B cell (primary cell): Measurements from ENCODE around the gene ADK. TPM values are rescaled to one million over a fixed set of nuclear protein-coding genes. Genes with fewer than 3 reads are reported as not detected.
A peak's percentile ranks its signal among the peaks of the same experiment; 100 is the strongest.

Source experiments
- ATAC-seq: fragments of 200-7000 bp; cut with Tn5 transposase; one replicate; pipeline ENCODE4 v1.10.0; 2021; ENCODE audit warnings: low read depth, mild to moderate bottlenecking, moderate number of reproducible peaks, moderate library complexity
- CTCF ChIA-PET: fragments of 350-600 bp; sonication (Branson Sonifier 250); formaldehyde crosslinking; loops from one replicate; lab custom pipeline; 2021; ENCODE audit warnings: antibody characterized with exemption, inconsistent platforms; lab: Charles Lee
- POLR2A ChIA-PET: fragments of 350-600 bp; sonication (Branson Sonifier 250); formaldehyde crosslinking; loops from one replicate; lab custom pipeline; 2021; ENCODE audit warnings: antibody characterized with exemption; lab: Charles Lee
- DNase-seq: peaks from one replicate; pipeline ENCODE4 v3.0.0; 2013
- H2AFZ ChIP-seq: 2 replicates; pipeline ENCODE4 v1.6.1; 2012; ENCODE audit warnings: mild to moderate bottlenecking, low read depth, low read length; ENCODE audit not compliant: insufficient read depth, poor library complexity, severe bottlenecking
- H3K27ac ChIP-seq, 2 donors: 1 replicate in 1 of 2; 2 replicates in 1 of 2; pipeline ENCODE4 v1.5.1; 2012 to 2013; ENCODE audit warnings: low read length in 2 of 2, mild to moderate bottlenecking in 2 of 2, moderate library complexity in 1 of 2
- H3K27me3 ChIP-seq, 4 experiments: fragments of 200-600 bp in 1 of 4; sonication (generic) in 1 of 4; replicated peaks in 1 of 4; 1 replicate in 2 of 4; 2 replicates in 2 of 4; pipeline versions ENCODE4 v1.6.1 to v1.7.0; 2013 to 2016; ENCODE audit warnings: low read length in 3 of 4, mild to moderate bottlenecking in 2 of 4, mixed read lengths in 1 of 4, moderate library complexity in 1 of 4; ENCODE audit not compliant: insufficient read depth in 4 of 4, control insufficient read depth in 3 of 4; ENCODE audit errors: control extremely low read depth in 1 of 4
- H3K36me3 ChIP-seq, 2 experiments: replicated peaks in 1 of 2; 1 replicate in 1 of 2; 2 replicates in 1 of 2; pipeline versions ENCODE4 v1.6.1 to v1.7.1; 2013; ENCODE audit warnings: low read length in 1 of 2; ENCODE audit not compliant: insufficient read depth in 2 of 2, control insufficient read depth in 1 of 2; ENCODE audit errors: control extremely low read depth in 1 of 2, extremely low read depth in 1 of 2
- H3K4me1 ChIP-seq, 2 donors: fragments of 200-600 bp in 1 of 2; sonication (generic) in 1 of 2; 1 replicate in 1 of 2; 2 replicates in 1 of 2; pipeline versions ENCODE4 v1.5.1 to v1.6.1; 2013 to 2017; ENCODE audit warnings: low read length in 2 of 2; ENCODE audit not compliant: control insufficient read depth in 2 of 2, insufficient read depth in 2 of 2
- H3K4me2 ChIP-seq: replicated peaks from 2 replicates; pipeline ENCODE3; 2012; ENCODE audit warnings: mild to moderate bottlenecking, low read depth, low read length; ENCODE audit not compliant: poor library complexity, severe bottlenecking
- H3K4me3 ChIP-seq, 5 experiments: fragments of 200-600 bp in 1 of 5; sonication (generic) in 1 of 5; 1 replicate in 3 of 5; 2 replicates in 2 of 5; pipeline versions ENCODE4 v1.5.1 to v1.7.0; 2011 to 2016; ENCODE audit warnings: low read length in 4 of 5, mild to moderate bottlenecking in 4 of 5, low read depth in 2 of 5, control low read depth in 1 of 5, moderate library complexity in 1 of 5; ENCODE audit not compliant: insufficient read depth in 1 of 5; ENCODE audit errors: control extremely low read depth in 1 of 5, extremely low read depth in 1 of 5
- H3K79me2 ChIP-seq: fragments of 200-600 bp; sonication (generic); one replicate; pipeline ENCODE4 v1.6.0; 2016; ENCODE audit warnings: low read length; ENCODE audit not compliant: control insufficient read depth, insufficient read depth
- H3K9ac ChIP-seq: fragments of 200-600 bp; sonication (generic); 2 replicates; pipeline ENCODE4 v1.6.1; 2017; ENCODE audit warnings: mild to moderate bottlenecking, low read length, moderate library complexity
- H3K9me3 ChIP-seq, 3 donors: one replicate each; pipeline versions ENCODE4 v1.6.1 to v1.7.1; 2013; ENCODE audit warnings: low read length in 2 of 3; ENCODE audit not compliant: control insufficient read depth in 2 of 3, insufficient read depth in 1 of 3; ENCODE audit errors: control extremely low read depth in 1 of 3
- H4K20me1 ChIP-seq: 2 replicates; pipeline ENCODE4 v1.6.0; 2012; ENCODE audit warnings: mild to moderate bottlenecking, low read length; ENCODE audit not compliant: insufficient read depth, control insufficient read depth, poor library complexity, severe bottlenecking
- H3K27ac Mint-ChIP-seq: one replicate; pipeline ENCODE4 v1.8.0; 2021; ENCODE audit warnings: mixed read lengths
- H3K27me3 Mint-ChIP-seq: one replicate; pipeline ENCODE4 v1.8.0; 2021; ENCODE audit warnings: mixed read lengths
- H3K4me1 Mint-ChIP-seq: one replicate; pipeline ENCODE4 v1.8.0; 2021; ENCODE audit warnings: mixed read lengths
- H3K4me3 Mint-ChIP-seq: one replicate; pipeline ENCODE4 v1.8.0; 2021; ENCODE audit warnings: mixed read lengths
- H3K9me3 Mint-ChIP-seq: one replicate; pipeline ENCODE4 v1.8.0; 2022; ENCODE audit warnings: mixed read lengths; ENCODE audit not compliant: insufficient read depth
- CTCF ChIP-seq: fragments of 200-600 bp; IDR thresholded peaks from one replicate; pipeline ENCODE4 v1.8.0; 2022; ENCODE audit warnings: antibody characterized with exemption, mild to moderate bottlenecking
- EZH2 ChIP-seq: IDR thresholded peaks from 2 replicates; pipeline ENCODE4 v1.6.1; 2012; ENCODE audit warnings: borderline replicate concordance, low read depth, mild to moderate bottlenecking, moderate library complexity, low read length; ENCODE audit not compliant: insufficient read depth, poor library complexity, severe bottlenecking
- WGBS: methylation state at CpG from one replicate; pipeline ENCODE4 v1.1.5; 2013; ENCODE audit warnings: missing lambda C conversion rate; ENCODE audit not compliant: insufficient coverage; 5-methylcytosine and 5-hydroxymethylcytosine counted together
- intact Hi-C: fragments of 100-400 bp; cut with micrococcal nuclease; formaldehyde crosslinking; loops from one replicate; pipeline ENCODE4 v1.10.0; 2022
- polyA plus RNA-seq: library from polyadenylated mRNA; depleted of rRNA; stranded (reverse); fragments of >200 nt; gene quantifications from 2 replicates; pipeline ENCODE4 v1.2.3, GENCODE V29; 2012
- total RNA-seq, 2 donors: library from RNA; stranded (reverse); fragments of 120-200 nt in 1 of 2; gene quantifications; 1 replicate in 1 of 2; 2 replicates in 1 of 2; pipeline versions ENCODE4 v1.2.3 to v1.2.4, GENCODE V29; 2013 to 2022

Gene ADK
- total and polyA plus RNA-seq, 2 donors (not counting 1 experiment from before 2014, with no cell fraction given): 37.2 to 52.6 TPM

GRCh38 chr10:74373059-74373458 lies 222.0 kb downstream of the ADK start:
- POLR2A ChIA-PET: no interaction called here
- no peaks in the 10 kb centered on the region for H3K27me3 ChIP-seq

GRCh38 chr10:74377476-74377875 lies 226.5 kb downstream of the ADK start:
- H3K4me1 Mint-ChIP-seq: peaks cover 22% of the 10 kb centered on the region
- Histone ChIP-seq H2AFZ (no peak overlapping the region), H3K4me1 (peaks cover 0 to 11% of the 10 kb centered on the region in 2 donors), H3K27ac (peak overlapping the region in 1 of 2 donors; percentile 9), H3K4me2 (no peak overlapping the region), H3K27me3 (no peaks in the 10 kb centered on the region), H3K79me2 (peaks cover 53% of the 10 kb centered on the region), H3K4me3 (no peak overlapping the region), H4K20me1 (peaks cover 4% of the 10 kb centered on the region), H3K9ac (no peak overlapping the region), H3K36me3 (peaks cover 0 to 3% of the 10 kb centered on the region in 2 experiments), H3K9me3 (peaks cover 0 to 2% (median 0%) of the 10 kb centered on the region in 3 donors)
- ChIA-PET POLR2A (no interaction called here), CTCF (no interaction called here)
- DNase-seq (no peak), ATAC-seq (no peak)
- H3K27ac Mint-ChIP-seq: no peak overlapping the region
- H3K9me3 Mint-ChIP-seq: peaks cover 2% of the 10 kb centered on the region
- 100% methylated on average over 1 of the region's 5 CpGs for WGBS
- intact Hi-C loops: no loop called here
- H3K27me3 Mint-ChIP-seq: no peaks in the 10 kb centered on the region
- no peak overlapping the region for H3K4me3 Mint-ChIP-seq
- TF ChIP-seq EZH2 (no peak), CTCF (no peak)

More at GRCh38 chr10:74373059-74373458, 222.0 kb downstream of the ADK start:
- Histone ChIP-seq H3K4me2 (no peak overlapping the region), H3K4me3 (no peak overlapping the region), H3K9me3 (no peaks in the 10 kb centered on the region), H3K9ac (no peak overlapping the region), H2AFZ (no peak overlapping the region), H3K79me2 (peaks cover 39% of the 10 kb centered on the region), H3K36me3 (peaks cover 2 to 18% of the 10 kb centered on the region in 2 experiments), H4K20me1 (peaks cover 4% of the 10 kb centered on the region), H3K27ac (no peak overlapping the region), H3K4me1 (no peaks in the 10 kb centered on the region)
- intact Hi-C loops: no loop called here
- DNase-seq (no peak), ATAC-seq (no peak)
- Mint-ChIP-seq H3K4me3 (no peak overlapping the region), H3K27me3 (no peaks in the 10 kb centered on the region), H3K27ac (no peak overlapping the region), H3K4me1 (peaks cover 2% of the 10 kb centered on the region), H3K9me3 (no peaks in the 10 kb centered on the region)
- WGBS: no CpG with 5 or more reads among the region's 1 CpG
- CTCF ChIA-PET: interaction anchor here (0.7 kb wide), 1 partner anchor 447 kb away, joined by 4 read pairs; no protein-coding TSS in a partner anchor
- TF ChIP-seq EZH2 (no peak), CTCF (no peak)
